HG02943 (cell line): ENCODE data around the gene PPDPF.
"Not testable (repeated sequence)": the region's sequence is repeated elsewhere in the genome, so short reads cannot be mapped to it uniquely, and the experiment has no call there.

Experiments
- ATAC-seq: cut with Tn5 transposase; IDR thresholded peaks from one replicate; pipeline ENCODE4 v1.9.1; 2021; ENCODE audit warnings: mild to moderate bottlenecking, low read depth, moderate library complexity; ENCODE audit not compliant: unreplicated experiment

The PPDPF gene

GRCh38 chr20:63547725-63548480 lies 27.3 kb downstream of the PPDPF start, which contains the start of gene SRMS:
Gene SRMS, minus strand, starts transcription at chr20:63547749. Its CDS starts 286 bp downstream, at chr20:63547463.
- no peak for ATAC-seq

GRCh38 chr20:63548542-63548941 lies 28.0 kb downstream of the PPDPF start:
- no peak for ATAC-seq

DNA sequence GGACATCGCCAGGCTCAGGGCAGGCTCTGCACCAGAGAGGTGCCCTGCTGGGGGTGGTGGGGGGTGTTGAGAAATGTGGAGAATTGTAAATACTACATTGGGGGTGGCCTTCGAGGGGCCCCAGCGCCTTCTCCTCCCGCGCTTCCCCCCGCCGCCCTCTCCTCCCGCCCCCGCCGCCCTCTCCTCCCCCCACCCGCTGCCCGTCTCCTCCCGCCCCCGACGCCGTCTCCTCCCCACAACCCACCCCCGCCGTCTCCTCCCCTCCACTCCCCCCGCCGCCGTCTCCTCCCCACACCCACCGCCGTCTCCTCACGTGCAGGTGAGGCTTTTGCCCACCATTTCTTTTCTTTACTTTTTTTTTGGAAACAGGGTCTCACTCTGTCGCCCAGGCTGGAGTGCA lies 28.5 kb downstream of the PPDPF start:
- no peak for ATAC-seq

DNA sequence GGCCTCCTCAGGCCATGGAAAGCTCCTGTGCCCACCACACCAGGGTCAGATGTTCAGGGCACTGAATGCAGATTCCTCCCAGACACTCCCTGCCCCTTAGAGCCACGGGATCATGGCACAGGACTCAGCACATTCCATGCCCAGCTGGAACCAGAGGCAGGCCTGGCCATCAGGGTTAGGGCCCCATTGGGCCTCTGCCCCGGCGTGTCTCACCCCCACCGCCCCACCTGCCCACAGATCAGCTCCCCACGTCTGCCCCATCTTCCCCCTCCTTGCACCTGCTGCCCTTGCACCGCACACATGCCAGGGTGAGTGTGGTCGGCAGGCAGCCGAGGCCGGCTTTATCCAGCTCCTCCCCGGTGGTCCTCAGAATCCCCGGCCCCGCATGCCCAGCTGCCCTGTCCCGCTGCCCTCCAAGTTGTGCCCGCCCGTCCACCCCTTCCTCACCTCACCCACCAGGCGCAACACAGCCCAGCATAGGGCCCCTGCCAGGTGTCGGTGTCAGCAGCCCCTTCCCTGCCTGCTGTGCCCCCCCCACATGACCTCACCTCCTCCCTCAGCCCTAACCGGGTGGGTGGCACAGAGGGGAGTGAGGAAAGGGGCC lies 29.2 kb downstream of the PPDPF start:
- ATAC-seq = no peak

DNA sequence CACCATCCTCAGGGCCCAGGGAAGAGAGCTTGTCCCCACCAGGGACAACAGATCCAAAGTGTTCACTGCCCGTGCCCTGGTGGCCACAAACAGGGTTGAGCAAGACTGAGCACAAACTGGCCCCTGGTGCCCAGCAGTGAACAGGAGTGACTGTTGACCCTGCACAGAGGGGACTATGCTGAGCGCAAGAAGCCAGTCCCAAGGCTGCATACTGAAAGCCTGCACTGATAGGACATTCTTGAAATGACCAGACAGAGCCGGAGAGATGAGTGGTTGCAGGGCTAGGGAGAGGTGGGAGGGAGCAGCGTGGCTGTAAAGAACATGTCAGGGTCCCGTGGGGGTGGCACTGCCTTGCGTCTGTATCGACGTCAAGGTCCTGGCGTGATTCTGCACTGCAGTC lies 30.5 kb downstream of the PPDPF start:
- no peak for ATAC-seq

DNA sequence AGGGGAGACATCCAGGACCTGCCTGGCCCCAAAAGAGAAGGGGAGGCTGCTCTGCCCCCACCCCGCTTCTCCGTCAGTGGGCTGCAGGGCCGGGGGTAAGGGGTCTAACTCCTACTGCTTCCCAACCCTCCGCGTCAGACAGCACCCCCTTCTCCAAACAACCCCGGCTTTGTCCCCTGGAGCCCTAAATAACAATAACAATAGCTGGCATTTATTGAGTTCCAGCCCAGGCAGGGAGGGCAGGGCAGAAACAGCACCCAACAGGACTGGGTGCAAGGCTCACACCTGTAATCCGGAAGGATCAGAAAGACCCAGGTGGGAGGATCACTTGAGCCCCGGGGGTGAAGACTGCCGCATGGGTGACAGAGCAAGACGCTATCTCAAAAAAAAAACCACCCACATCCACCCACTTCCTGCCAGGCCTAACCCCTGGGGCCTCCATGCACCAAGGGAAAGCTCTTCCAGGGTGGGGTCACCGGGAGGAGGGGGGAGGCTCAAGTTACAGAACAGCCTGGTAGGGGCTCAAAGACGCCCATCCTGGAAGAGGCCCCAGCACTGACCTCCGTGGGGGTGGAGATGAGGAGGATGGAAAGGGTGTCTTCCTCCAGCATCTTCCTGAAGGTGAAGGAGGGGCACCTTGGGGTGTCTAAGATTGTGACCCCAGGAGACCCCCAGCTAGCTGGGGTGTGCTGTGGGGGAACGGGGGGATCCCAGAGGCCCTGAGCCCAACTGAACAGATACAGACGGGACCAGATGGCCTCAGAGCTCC lies 32.1 kb downstream of the PPDPF start:
- ATAC-seq = no peak

GRCh38 chr20:63553251-63553932 lies 32.8 kb downstream of the PPDPF start:
- no peak for ATAC-seq

- no peak for ATAC-seq
These were observed 33.3 kb downstream of the PPDPF start, which contains the start of gene FNDC11 for GRCh38 chr20:63553933-63554290. Gene FNDC11, plus strand, starts transcription at chr20:63554159. Its CDS starts 1,505 bp downstream, at chr20:63555664.

DNA sequence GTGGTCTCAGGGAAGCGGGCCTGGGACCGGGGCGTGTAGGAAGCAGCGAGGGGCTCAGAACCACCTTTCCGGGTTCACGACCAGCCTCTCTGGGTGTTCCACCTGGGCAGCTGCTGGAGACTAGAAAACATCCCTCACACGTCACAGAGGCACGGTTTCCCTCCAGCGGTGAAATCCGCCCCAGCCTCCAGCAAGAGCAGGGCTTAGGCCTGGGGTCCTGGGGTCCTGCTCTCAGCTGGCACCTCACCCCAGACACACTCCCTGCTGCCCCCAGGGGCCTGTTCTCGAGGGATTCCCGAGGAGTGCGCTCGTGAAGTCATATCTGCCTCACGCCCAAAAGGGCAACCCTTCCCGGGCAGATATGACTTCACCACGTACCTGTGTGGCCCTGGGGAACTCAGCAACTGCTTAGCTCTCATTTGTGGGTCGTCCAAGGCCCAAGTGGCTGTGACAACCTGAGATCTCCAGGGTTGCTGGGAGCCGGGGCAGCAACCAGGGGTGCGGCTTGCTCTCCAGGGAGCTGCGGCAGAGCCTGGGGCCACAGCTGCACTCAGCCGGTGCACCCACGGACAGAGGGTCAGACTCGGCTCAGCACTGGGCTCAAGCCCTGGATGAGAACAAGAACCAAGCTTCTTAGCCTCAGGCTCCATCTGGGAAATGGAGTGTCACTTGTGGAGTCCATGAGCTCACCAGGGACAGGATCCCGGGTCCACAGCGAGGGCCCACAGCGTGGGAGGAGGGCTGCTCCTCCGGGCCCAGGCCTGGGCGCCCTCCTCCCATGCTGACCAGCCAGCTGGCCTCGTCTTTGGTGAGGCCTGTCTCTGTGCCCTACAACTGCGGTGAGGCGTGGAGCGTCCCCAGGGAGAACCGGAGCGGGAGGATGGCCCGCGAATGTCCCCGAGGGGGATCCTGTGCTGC lies 34.1 kb downstream of the PPDPF start:
- no peak for ATAC-seq

DNA sequence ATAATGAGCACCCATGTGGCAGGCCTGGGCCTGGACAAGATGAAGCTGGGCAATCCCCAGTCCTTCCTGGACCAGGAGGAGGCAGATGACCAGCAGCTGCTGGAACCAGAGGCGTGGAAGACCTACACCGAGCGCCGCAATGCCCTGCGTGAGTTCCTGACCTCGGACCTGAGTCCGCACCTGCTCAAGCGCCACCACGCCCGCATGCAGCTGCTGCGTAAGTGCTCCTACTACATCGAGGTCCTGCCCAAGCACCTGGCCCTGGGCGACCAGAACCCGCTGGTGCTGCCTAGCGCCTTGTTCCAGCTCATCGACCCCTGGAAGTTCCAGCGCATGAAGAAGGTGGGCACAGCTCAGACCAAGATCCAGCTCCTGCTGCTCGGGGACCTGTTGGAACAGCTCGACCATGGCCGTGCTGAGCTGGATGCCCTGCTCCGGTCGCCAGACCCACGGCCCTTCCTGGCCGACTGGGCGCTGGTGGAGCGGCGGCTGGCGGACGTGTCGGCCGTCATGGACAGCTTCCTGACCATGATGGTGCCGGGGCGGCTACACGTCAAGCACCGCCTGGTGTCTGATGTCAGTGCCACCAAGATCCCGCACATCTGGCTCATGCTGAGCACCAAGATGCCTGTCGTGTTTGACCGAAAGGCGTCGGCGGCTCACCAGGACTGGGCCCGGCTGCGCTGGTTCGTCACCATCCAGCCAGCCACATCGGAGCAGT lies 35.3 kb downstream of the PPDPF start:
- no peak for ATAC-seq

DNA sequence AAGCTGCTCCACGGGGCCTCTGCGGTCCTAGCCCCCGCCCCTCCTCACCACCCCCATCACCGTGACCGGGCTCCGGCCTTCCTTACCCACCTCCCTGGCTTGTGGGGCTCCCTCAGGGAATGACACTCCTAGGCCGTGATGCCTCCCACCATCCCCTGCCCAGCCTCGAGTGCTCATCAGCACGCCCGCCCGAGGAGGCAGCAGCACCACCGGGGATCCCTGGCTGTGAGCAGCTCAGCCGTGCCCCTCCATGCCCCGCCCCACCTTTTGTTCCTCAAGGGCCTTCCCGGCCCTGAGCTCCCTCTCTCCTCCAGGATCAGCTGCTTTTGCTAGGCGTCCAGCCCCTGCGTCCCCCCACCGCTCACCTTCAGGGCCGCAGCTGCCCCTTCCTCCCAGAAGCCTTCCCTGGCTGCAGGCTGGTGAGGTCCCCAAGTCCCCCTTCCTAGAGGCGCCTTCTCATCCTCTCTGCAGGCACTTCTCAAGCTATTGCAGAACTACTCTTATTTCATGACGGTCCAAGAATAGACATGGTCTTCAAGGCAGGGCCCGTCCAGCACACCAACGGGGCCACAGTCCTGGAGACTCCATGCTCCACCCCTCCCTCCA lies 36.4 kb downstream of the PPDPF start:
- ATAC-seq = no peak

- no peak for ATAC-seq
These were observed 36.9 kb downstream of the PPDPF start for GRCh38 chr20:63557481-63557891.

GRCh38 chr20:63558804-63559484 lies 38.4 kb downstream of the PPDPF start:
- ATAC-seq = no peak

GRCh38 chr20:63559485-63560332 lies 39.1 kb downstream of the PPDPF start:
- ATAC-seq = not testable (repeated sequence)

DNA sequence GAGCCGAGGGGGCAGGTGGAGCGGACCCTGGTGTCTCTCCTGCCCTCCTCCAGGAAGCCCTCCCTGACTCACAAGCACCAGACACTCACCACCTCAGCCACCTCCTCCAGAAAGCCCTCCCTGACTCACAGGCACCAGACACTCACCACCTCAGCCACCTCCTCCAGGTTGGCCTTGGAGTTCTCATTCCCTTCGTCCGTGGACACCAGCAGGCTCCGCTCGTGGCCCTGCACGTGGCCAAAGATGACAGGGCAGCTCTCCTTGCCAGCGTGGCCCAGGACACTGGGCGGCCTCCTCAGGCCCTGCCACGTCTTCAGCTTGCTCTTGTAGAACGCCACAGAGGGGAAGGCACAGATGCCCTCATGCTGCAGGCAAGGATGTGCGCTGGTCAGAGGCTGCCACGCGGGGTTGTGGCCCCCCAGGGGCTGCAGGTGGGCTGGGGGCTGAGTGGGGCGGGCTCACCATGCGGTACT lies 39.8 kb downstream of the PPDPF start:
- ATAC-seq = no peak

- no peak for ATAC-seq
These were observed 40.5 kb downstream of the PPDPF start for GRCh38 chr20:63560856-63561609.
